IPS-18a (cell line): ENCODE data around the gene EEA1.
"Not testable (repeated sequence)": the region's sequence is repeated elsewhere in the genome, so short reads cannot be mapped to it uniquely, and the experiment has no call there.

Experiments used
- H3K27ac ChIP-seq: one replicate; pipeline ENCODE4 v1.5.1; 2013; ENCODE audit warnings: low read length
- H3K27me3 ChIP-seq: one replicate; pipeline ENCODE4 v1.6.1; 2013; ENCODE audit warnings: mild to moderate bottlenecking, low read length; ENCODE audit not compliant: control insufficient read depth, insufficient read depth
- H3K36me3 ChIP-seq: one replicate; pipeline ENCODE4 v1.6.1; 2013; ENCODE audit warnings: low read depth, low read length; ENCODE audit not compliant: control insufficient read depth
- H3K4me1 ChIP-seq: one replicate; pipeline ENCODE4 v1.6.1; 2013; ENCODE audit warnings: low read depth, low read length; ENCODE audit not compliant: control insufficient read depth
- H3K4me3 ChIP-seq: one replicate; pipeline ENCODE4 v1.5.1; 2013; ENCODE audit warnings: low read length
- H3K9ac ChIP-seq: one replicate; pipeline ENCODE4 v1.6.1; 2013; ENCODE audit warnings: mild to moderate bottlenecking, low read length, moderate library complexity
- H3K9me3 ChIP-seq: one replicate; pipeline ENCODE4 v1.6.1; 2013; ENCODE audit warnings: low read depth, low read length; ENCODE audit not compliant: control insufficient read depth

Gene EEA1

DNA sequence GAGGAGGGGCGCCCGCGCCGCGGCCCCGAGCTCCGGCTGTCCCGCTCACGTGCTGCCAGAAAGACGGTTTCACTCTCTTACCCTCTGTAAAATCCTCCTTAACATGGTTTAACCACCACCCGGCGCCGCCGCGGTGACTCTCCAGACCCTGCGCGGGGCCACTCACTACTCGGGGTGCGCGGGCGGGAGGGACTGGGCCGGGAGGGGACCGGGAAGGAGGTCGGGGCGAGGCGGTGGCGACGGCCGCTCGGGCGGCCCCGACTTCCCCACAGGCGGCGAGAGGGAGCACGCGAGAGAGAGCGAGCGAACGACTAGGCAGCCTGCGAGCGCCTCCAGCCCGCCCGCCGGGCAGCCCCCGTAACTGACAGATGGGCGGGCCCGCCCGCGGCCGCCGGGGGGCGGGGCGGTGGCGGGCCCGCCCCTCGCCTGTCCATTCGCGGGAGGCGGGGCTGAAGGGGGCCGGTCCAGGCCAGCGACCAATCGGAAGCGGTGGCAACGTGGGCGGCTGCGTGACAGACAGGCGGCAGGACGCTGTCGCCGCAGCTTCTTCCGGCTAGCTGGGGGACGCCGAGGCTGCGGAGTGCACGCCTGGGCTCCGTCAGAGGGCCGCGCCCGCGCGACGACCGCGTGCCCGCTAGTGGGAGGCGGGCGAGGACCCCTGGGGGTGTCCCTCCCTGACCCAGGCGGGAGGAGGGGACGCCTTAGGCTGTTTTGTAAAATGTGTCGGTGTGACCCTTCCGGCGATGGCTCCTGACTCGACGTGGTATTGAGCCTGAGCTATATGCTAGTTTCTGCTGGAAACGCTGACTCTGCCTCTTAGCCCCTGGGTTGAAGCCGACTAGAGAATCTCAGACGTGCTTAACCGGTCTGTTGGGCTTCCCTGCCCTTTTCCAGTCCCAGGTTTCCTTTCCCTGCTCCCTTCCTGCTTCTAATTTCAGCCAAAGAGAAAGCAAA lies at the start of gene EEA1:
Gene EEA1, minus strand, starts transcription at position 334 of the 954 bp plus-strand sequence. Its CDS starts 229 bp downstream, at position 105.
- Histone ChIP-seq H3K36me3 (no peaks in the 10 kb centered on the region), H3K27me3 (peaks cover 9% of the 10 kb centered on the region), H3K9me3 (no peaks in the 10 kb centered on the region), H3K9ac (peak within 1 kb of the TSS; percentile 76), H3K4me1 (peaks cover 31% of the 10 kb centered on the region), H3K4me3 (peak within 1 kb of the TSS; percentile 77), H3K27ac (peak within 1 kb of the TSS; percentile 86)

DNA sequence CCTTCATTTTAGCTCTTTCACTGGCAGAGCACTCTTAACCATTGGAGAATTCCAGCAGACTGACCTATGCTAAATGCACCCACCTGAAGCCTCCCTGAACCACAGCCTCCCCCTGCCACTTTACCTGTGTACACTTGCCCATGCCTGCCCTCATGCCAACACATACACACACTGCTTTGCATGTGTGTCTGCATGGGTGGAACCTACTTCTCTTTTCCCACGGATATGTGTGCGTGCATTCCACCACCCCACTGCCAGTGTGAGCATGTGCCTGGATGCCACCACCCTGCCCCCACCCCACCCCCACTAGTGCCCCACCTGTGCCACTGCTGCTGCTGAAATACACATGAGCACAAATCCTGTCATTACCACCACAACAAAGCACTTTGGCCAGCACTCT lies 49.5 kb upstream of the EEA1 start:
- Histone ChIP-seq H3K4me3 (no peak overlapping the region), H3K4me1 (no peaks in the 10 kb centered on the region), H3K27ac (no peak overlapping the region), H3K9ac (no peak overlapping the region), H3K27me3 (no peaks in the 10 kb centered on the region), H3K9me3 (no peaks in the 10 kb centered on the region), H3K36me3 (no peaks in the 10 kb centered on the region)

DNA sequence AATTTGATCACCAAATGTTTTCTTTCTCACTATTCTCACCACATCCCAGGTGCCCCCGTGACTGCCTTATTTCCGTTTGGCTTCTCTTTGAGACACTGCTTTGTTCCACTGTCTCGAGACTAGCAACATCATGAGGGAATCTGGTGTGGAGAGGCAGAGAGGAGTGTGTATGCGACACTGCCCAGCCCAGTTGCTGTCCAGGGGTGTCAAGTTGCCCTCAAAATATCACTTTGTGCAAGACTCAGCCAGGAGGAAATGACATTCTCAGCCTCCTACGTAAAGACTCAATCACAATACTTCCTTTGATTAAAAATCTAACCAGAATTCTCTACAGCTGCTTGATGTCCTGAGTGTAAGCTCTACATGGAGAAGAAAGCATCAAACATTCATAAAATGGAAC lies 48.2 kb upstream of the EEA1 start:
- H3K27me3 ChIP-seq: no peaks in the 10 kb centered on the region
- H3K4me1 ChIP-seq: no peaks in the 10 kb centered on the region
- no peak overlapping the region for H3K9ac ChIP-seq
- H3K27ac ChIP-seq: no peak overlapping the region
- no peaks in the 10 kb centered on the region for H3K36me3 ChIP-seq
- H3K4me3 ChIP-seq: no peak overlapping the region
- H3K9me3 ChIP-seq: no peaks in the 10 kb centered on the region

DNA sequence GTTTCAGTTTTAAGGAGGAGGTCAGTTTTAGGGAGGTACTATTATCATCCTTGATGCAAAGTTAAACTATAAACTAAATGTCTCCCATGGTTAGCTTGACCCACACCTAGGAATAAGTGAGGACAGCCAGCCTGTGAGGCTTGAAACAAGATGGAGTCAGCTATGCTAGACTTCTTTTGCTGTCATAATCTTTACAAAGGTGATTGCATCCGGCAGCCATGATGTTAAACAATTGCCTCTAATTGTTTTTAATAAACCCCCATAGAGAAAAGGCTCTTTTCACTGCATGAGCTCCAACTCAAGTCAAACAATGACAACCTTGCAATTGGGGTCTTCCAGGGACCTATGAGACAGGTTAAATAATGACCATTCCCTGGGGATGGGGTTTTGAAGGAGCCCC lies 45.7 kb upstream of the EEA1 start:
- Histone ChIP-seq H3K9ac (no peak overlapping the region), H3K27me3 (no peaks in the 10 kb centered on the region), H3K36me3 (no peaks in the 10 kb centered on the region), H3K4me1 (no peaks in the 10 kb centered on the region), H3K9me3 (no peaks in the 10 kb centered on the region), H3K27ac (no peak overlapping the region), H3K4me3 (no peak overlapping the region)

DNA sequence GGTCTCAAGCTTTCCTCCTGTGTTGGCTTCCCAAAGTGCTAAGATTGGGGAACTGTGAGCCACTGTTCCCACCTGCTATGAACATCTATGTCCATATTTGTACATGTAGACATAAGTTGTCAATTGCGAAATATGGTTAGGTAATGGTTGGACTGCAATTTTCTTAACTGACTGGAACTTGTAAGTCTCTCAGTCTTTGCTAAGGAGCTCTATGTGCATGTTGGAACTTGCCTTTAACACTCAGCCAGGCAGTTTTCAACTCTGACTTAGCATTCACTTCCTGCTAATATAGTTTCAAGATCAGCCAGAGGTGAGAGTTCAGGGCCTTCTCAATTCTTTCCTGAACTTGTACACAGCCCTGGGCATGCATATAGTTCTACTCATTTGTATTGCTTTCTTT lies 44.5 kb upstream of the EEA1 start:
- Histone ChIP-seq H3K27ac (no peak overlapping the region), H3K9ac (no peak overlapping the region), H3K27me3 (no peaks in the 10 kb centered on the region), H3K9me3 (no peaks in the 10 kb centered on the region), H3K4me3 (no peak overlapping the region), H3K4me1 (no peaks in the 10 kb centered on the region), H3K36me3 (no peaks in the 10 kb centered on the region)

DNA sequence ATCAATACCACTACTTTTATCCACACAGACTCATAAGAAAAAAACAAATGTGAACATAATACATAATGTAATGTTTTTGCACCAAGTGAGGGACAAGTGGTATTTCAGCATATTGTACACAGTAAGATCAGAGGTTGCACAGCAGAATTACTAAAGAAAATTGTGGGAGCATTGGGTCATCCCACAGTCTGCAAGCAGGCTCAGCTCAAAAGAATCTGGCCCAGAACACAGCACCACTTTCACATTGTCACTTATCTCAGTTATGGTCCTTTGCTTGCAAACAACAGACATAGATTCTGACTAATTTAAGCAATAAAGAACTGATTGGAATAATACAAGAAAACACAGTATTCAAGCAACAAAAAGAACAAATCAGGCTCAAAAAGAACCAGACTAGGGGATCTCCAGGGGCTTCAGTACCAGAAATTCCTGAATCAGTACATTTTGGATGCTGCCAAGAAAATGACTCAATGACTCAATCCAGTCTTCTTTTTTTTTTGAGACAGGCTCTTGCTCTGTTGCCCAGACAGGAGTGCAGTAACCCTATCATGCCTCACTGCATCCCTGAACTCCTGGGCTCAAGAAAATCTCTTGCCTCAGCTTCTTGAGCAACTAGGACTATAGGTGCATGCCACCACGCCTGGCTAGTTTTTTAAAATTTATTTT lies 42.9 kb upstream of the EEA1 start:
- Histone ChIP-seq H3K4me1 (no peaks in the 10 kb centered on the region), H3K9ac (no peak overlapping the region)

DNA sequence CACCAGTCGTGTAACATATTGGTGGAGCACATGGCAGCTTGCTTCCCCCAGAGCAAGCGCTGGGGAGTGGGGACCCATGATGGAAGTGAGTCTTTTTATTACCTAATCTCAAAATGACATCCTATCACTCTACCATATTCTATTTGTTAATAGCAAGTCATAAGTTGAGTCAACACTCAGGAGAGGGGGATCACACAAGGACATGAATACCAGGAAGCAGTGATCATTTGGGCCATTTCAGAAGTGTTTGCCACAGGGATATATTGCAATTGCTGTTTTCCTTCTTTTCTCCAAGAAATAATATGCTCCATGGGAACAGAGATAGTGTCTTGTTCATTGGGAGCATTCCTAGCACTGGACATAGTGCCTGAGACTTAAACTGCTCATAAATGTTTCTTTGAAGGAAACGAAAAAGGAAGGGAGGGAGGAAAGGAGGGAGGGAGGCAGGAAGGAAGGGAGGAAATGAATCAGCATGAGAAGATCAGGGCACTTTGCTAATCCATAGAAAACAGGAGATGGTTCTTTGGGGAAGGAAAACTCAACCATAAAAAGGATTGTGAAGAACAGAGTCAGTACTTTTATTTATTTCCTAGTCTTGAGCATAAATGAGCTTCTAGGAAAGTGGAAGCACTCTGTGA lies 39.2 kb upstream of the EEA1 start:
- no peak overlapping the region for H3K27ac ChIP-seq
- H3K9me3 ChIP-seq: no peaks in the 10 kb centered on the region
- no peaks in the 10 kb centered on the region for H3K36me3 ChIP-seq
- H3K4me3 ChIP-seq: no peak overlapping the region
- no peaks in the 10 kb centered on the region for H3K4me1 ChIP-seq
- no peaks in the 10 kb centered on the region for H3K27me3 ChIP-seq
- H3K9ac ChIP-seq: no peak overlapping the region

More for the DNA sequence above, 42.9 kb upstream of the EEA1 start:
- H3K36me3 ChIP-seq: no peaks in the 10 kb centered on the region
- no peaks in the 10 kb centered on the region for H3K9me3 ChIP-seq
- H3K27me3 ChIP-seq: no peaks in the 10 kb centered on the region
- no peak overlapping the region for H3K27ac ChIP-seq
- no peak overlapping the region for H3K4me3 ChIP-seq

DNA sequence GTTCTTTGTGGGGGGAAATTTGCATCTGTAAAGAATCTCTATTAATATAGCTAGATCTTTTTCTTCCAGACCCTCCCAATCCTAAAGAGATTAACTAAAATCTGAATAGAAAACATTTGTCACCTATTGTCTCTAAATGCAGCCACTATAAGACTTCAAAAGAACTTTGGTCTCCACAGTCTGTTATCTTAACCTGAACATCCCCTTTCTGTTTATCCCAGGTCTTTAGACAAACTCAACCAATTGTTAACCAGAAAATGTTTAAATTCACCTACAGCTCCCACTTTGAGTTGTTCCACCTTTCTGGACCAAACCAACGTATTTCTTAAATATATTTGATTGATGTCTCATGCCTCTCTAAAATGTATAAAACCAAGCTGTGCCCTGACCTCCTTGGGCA lies 35.3 kb upstream of the EEA1 start:
- not testable (repeated sequence) for H3K4me3 ChIP-seq, H3K4me1 ChIP-seq, H3K27me3 ChIP-seq, H3K9me3 ChIP-seq, H3K27ac ChIP-seq, H3K36me3 ChIP-seq, H3K9ac ChIP-seq

DNA sequence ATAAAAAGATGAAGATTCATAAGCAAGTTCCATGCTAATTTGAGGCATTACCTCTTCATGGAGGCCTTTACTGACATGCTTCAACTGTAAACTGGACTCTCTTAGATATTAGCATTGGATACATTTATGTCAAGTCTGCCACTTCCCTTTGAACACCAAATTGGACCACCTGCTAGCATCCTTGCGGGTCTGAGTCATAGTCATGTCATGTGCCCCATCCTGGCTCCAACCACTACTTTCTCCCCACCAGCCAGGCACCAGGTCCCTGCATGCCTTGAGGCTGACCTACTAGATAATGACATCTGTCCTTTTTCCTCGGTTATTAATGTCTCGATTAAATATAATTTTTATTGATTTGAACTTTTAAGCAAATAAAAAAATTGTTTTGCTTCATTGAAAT lies 32.9 kb upstream of the EEA1 start:
- Histone ChIP-seq H3K27me3 (no peaks in the 10 kb centered on the region), H3K36me3 (no peaks in the 10 kb centered on the region), H3K9me3 (no peaks in the 10 kb centered on the region), H3K4me1 (no peaks in the 10 kb centered on the region), H3K9ac (no peak overlapping the region), H3K27ac (no peak overlapping the region), H3K4me3 (no peak overlapping the region)

DNA sequence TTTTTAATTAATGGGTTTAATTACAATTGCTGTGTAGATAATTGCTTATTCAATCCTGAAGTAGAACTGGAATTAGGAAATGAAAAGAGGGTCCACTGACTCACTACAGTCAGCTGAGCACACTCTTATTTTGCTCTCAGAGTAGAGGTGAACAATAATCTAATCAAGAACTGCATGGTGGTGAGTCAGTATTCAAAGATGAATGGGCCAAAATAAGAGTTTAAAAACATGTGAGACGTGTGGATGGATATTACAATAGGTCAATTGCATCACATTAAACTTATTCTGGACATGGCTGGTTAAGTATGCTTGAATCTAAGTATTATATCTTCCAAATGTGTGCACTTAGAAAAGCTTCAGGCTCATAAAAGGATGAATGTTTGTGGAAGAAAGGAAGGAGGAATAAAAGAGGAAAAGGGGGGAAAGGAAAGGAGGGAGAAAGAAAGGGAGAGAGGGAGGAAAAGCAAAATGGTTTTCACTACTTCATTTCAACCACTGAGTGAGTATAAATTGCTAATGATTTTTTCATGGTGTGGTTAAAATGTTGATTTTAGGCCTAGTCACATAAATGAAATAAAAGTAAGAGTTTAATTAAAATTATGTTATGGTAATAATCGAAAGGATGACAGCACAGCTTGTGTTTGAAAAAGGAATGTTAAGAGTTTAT lies 27.0 kb upstream of the EEA1 start:
- H3K36me3 ChIP-seq: no peaks in the 10 kb centered on the region
- no peak overlapping the region for H3K9ac ChIP-seq
- no peaks in the 10 kb centered on the region for H3K4me1 ChIP-seq
- H3K27ac ChIP-seq: no peak overlapping the region
- H3K4me3 ChIP-seq: no peak overlapping the region
- H3K27me3 ChIP-seq: no peaks in the 10 kb centered on the region
- H3K9me3 ChIP-seq: peaks cover 3% of the 10 kb centered on the region

DNA sequence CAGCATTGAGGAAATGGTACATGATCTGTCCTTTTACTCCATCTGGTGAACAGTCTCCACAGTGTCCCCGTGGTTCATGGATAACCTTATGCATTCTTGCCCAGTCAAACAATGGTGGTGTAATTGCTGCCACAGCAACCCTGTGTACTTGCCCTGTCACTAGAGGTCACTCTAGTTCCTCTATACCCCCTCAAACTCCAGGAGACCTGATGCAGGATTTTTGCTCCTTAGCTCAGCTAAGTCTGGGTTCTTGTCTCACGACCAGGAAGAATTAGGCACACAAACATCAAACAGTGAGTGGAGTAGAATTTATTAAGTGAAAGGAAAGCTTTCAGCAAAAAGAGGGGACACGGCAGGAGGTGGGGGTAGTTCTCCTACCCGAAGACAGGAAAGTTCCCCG lies 24.7 kb upstream of the EEA1 start:
- peaks cover 3% of the 10 kb centered on the region for H3K9me3 ChIP-seq
- no peaks in the 10 kb centered on the region for H3K4me1 ChIP-seq
- H3K36me3 ChIP-seq: no peaks in the 10 kb centered on the region
- H3K27ac ChIP-seq: no peak overlapping the region
- no peak overlapping the region for H3K4me3 ChIP-seq
- H3K9ac ChIP-seq: no peak overlapping the region
- no peaks in the 10 kb centered on the region for H3K27me3 ChIP-seq
